HG03039 (cell line): ENCODE measurements around the gene LINC00305.

ENCODE experiments used
- ATAC-seq: cut with Tn5 transposase; IDR thresholded peaks from one replicate; pipeline ENCODE4 v1.9.1; 2021; ENCODE audit warnings: mild to moderate bottlenecking, moderate library complexity; ENCODE audit not compliant: unreplicated experiment

The LINC00305 gene

GRCh38 chr18:64148988-64149387 lies at the start of gene LINC00305:
LINC00305 (minus strand) TSS chr18:64149088.
- no peak for ATAC-seq

DNA sequence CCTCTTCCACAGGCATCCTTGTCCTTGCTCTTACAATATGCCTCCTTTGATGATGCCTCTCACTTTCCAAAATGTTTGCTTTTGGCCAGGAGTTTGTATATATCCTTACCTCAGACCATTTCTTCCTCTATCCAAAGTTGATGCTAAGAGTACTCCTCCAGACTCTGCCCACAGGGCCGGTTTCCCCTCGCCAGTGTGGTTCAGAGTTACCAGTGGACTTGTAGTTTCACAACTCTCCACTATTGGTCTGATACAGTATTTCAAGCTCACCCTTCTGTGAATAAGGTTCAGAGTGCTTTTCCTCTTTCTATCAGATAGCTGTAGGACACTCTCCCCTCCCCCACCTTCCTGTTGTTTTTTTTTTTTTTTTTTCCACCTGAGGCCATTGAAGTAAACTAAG lies 42.2 kb upstream of the LINC00305 start:
- no peak for ATAC-seq

- ATAC-seq = no peak
Measured at GRCh38 chr18:64185987-64186386, 37.1 kb upstream of the LINC00305 start.

- ATAC-seq = no peak
Measured at GRCh38 chr18:64183665-64184064, 34.8 kb upstream of the LINC00305 start.

DNA sequence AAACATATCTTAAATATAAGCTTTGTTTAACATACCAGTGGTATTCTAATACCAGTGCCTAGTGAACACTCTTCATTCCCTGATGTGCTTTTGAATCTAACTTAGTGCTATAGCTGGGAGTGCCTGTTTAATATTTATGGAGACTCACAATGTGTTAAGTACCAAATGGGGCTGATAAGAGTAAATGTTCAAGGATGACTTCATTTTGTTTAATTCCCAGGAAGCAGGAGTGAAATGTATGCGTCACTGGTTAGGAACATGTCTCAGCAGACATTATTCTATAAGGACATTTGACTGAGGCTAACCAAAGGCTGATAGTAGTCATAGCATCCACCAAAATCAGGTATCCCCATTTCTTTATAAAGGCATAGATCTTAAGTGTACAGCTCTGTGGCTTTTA lies 31.7 kb upstream of the LINC00305 start:
- no peak for ATAC-seq

- no peak for ATAC-seq
Measured at GRCh38 chr18:64180171-64180570, 31.3 kb upstream of the LINC00305 start.

GRCh38 chr18:64179556-64180080 lies 30.7 kb upstream of the LINC00305 start:
- ATAC-seq = no peak

GRCh38 chr18:64178860-64179259 lies 30.0 kb upstream of the LINC00305 start:
- no peak for ATAC-seq

DNA sequence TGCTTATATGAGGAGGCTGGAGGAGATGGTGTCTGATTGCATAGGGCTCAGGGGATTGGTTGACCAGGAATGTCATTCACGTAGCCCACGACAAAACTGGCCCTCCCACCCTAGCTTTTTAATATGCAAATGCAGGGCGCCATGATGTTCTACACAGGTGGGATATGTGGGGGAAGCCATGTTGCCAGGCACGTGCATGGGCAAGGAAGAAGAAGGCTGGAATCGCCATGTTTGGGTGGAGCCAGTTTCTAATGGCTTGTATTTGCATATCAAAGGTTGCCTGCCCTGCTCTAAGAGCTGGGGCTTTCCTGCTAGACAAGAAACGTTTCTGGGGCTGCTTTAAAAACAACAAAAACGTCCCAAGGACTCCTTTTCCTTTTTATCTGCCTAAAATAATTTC lies 26.5 kb upstream of the LINC00305 start:
- no peak for ATAC-seq

- no peak for ATAC-seq
Measured at GRCh38 chr18:64171576-64171975, 22.7 kb upstream of the LINC00305 start.

GRCh38 chr18:64167408-64167925 lies 18.6 kb upstream of the LINC00305 start:
- ATAC-seq = no peak

- ATAC-seq = no peak
Measured at GRCh38 chr18:64165906-64166305, 17.0 kb upstream of the LINC00305 start.

DNA sequence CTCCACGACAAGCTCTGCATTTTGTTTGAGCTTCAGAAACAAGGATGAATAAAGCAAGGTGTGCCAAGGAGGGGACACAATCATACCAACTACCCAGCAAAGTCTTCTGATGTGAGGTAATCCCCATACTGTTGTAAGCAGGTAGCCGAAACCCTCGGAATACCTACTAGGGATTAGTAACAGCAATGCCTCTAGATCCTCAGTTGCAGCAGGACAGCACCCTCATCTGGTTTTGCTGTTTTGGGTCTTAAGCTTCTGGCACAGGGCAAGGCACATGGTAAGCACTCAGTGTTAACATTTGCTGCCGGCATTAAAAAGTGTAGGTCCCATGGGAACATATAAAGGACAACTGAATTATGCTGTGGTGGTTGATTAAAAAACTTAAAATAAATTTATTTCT lies 16.0 kb upstream of the LINC00305 start:
- ATAC-seq = no peak

DNA sequence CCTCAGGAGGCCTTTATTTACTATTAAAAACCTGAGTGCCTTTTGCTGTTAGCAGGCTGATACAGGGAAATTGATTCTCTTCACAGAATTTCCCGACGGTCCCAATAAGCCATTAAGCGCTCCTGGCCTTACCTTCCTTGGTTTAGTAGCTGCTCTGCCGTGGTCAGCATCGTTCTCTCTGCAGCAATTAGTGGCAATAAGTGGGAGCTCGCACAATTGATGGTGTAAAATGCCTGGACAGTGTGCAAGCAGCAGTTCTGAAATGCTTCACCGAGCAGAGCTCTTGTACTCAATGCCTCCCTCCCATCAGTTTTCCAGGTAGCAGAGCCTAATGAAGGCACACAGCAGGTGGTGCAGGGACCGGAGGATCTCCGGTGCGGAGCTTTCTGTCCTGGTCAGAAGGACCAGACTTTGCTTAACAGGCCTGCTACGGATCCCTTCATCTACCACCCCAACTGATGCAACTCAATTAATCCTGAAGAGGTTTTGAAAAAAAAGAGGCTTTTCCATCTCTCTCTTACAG lies 1.1 kb upstream of the LINC00305 start:
- ATAC-seq = no peak

GRCh38 chr18:64142904-64143303 lies 6.0 kb downstream of the LINC00305 start:
- ATAC-seq = no peak

- ATAC-seq = no peak
Measured at GRCh38 chr18:64137914-64138313, 11.0 kb downstream of the LINC00305 start.

DNA sequence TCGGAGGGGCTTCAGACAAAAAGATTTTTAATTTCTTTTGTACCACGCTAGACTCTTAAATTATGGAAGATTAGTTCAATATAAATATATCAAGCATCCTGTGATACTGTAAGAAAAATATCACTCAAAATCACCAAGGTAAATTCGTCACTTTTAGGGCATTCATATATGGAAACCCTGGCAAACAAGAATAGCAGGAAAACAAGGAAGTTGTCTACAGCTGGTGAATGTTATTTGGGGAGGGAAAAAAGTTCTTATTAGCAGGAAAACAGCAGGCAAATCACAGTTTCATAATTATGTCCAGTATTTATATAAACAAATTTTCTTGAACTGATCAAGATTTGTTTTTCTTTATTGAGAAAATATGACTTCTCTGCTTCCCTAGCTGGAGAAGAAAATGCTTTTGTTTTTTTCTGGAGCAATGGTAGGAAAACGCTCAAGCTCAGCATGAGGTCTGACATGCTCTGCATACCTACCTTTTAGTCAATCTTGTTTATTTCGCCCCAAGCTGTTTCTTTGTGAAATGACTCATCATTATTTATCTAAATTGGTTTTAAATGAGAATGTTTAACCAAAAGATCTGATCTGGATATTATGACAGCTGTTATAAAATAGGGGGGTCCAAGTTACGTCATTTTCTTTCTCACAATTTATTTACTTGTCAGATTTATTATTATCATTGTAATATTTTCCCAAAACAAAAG lies 14.7 kb downstream of the LINC00305 start:
- no peak for ATAC-seq

DNA sequence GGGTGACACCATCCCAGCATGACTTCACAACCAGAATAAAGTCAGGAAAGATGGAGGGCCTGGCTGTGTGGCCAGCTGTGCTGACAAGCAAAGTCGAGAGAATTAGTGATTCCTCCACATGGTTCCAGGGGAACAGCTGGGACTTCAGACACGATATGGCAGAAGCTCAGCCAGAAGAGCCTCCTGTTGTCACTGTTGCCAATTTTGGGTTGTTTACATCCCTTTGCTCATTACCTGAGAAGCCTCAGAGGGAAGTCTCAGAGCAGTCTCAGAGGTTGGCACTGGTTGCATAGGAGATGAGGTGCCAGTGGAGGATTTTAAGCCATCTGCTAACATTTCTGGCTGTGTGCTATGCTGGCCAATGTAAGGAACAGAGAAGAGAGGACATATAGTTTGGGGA lies 16.0 kb downstream of the LINC00305 start:
- ATAC-seq = no peak

DNA sequence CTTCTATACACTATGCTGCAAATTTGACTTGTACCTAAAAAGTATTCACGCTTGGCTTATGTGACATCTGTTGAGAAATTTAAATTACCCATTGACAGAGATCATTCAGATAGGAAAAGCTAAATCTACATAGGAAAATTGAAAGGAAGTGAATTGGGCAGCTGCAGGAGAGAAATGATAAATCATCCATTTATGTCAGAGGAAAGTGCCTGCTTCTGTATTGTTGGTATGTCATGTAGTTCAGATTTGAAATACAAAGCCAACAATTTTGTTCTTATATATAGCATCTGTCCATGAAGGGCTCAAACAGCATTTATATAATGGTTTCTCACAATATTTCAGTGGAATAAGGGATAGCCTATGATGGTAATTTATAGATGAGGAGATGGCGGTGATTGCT lies 17.6 kb downstream of the LINC00305 start:
- ATAC-seq = no peak

DNA sequence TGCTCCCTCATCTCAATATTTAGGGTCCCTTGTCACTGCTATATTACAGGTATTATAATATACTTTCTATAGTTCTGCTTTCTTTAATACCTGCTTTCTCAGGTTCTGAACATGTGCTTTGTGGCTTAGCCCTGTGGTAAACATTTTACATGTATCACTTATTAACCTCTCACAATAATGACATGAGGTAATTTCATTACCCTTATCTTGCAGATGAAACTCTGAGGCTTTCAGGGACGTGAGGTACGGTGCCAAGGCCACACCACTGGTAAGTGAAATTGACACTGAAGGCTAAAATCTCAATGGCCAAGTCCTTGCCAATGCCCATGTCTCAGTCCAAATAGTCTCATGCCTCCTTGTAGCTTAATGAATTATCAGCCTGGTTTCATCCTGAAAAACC lies 21.7 kb downstream of the LINC00305 start:
- ATAC-seq = no peak

DNA sequence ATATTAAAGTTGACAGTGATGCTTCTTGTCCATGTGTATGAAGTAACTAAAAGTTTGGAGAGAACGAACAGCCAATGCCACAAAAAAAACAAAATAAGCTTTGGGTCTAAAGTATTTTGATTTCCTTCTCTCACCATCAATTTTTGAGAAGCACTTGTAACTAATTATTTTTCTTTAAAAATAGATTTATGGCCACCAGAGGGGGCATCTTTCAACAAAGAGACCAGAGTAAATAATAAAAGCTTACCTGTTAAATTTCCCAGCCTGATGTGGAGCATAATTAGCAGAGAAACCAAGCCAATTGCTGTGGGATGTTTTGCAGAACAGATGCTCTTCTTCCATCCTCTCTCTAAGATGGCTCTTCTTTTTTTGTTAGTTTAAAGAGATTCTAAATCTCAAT lies 29.0 kb downstream of the LINC00305 start:
- ATAC-seq = no peak

DNA sequence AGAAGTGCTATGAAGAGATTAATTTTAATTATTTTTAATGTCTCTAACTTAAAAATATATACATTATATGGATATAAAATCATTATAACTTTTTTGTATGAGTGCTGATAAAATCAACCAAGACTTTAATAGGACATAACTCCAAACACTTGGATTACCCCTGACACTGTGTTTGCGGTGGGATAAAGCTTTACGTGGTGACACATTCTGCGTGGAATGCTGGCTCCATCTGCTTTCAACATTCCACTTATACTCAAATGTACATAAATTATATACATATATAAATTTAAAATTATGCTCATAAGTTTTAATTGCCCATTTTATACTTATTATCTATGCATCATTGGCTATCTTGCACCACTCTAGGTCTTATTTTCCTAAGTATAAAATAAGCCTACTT lies 30.5 kb downstream of the LINC00305 start:
- no peak for ATAC-seq
